Thoracic aorta (tissue), 2 donors: Measurements from ENCODE around the gene ARHGAP27. TPM values are rescaled to one million over a fixed set of nuclear protein-coding genes. Genes with fewer than 3 reads are reported as not detected.

Experiments used
- ATAC-seq: fragments of 150-250 bp; one replicate; pipeline ENCODE4 v1.8.0; 2017; ENCODE audit warnings: low read depth; ENCODE audit not compliant: insufficient number of reproducible peaks, low FRiP score
- DNase-seq: peaks from one replicate; pipeline ENCODE4 v3.0.0-alpha.2; 2020; ENCODE audit warnings: low spot score
- H3K27ac ChIP-seq, 2 donors: fragments of 200-600 bp; sonication (generic); 1 replicate in 1 of 2; 2 replicates in 1 of 2; pipeline ENCODE4 v1.5.1; 2016; ENCODE audit warnings: mild to moderate bottlenecking in 2 of 2, moderate library complexity in 2 of 2
- H3K27me3 ChIP-seq: fragments of 200-600 bp; sonication (generic); replicated peaks from 2 replicates; pipeline ENCODE4 v1.6.0; 2016; ENCODE audit warnings: mild to moderate bottlenecking; ENCODE audit not compliant: insufficient read depth
- H3K36me3 ChIP-seq: fragments of 200-600 bp; sonication (generic); one replicate; pipeline ENCODE4 v1.5.1; 2016
- H3K4me1 ChIP-seq, 2 donors: fragments of 200-600 bp; sonication (generic); 1 replicate in 1 of 2; 2 replicates in 1 of 2; pipeline versions ENCODE4 v1.5.1 to v1.6.0; 2016; ENCODE audit warnings: low read depth in 2 of 2, mild to moderate bottlenecking in 1 of 2; ENCODE audit not compliant: control insufficient read depth in 1 of 2
- H3K4me3 ChIP-seq: fragments of 200-600 bp; sonication (generic); 2 replicates; pipeline ENCODE4 v1.5.1; 2016; ENCODE audit warnings: mild to moderate bottlenecking
- H3K9me3 ChIP-seq: fragments of 200-600 bp; sonication (generic); 2 replicates; pipeline ENCODE4 v1.5.1; 2016
- total RNA-seq, 2 donors: library from RNA; depleted of rRNA; stranded (reverse); fragments of >200 nt; gene quantifications; one replicate each; pipeline versions ENCODE4 v1.1.0 to v1.2.3, GENCODE V29; 2016
- TF ChIP-seq, protein P1 (sequence below): fragments of 200-600 bp; sonication (generic); IDR thresholded peaks from one replicate; pipeline ENCODE4 v1.5.1; 2019; ENCODE audit warnings: antibody characterized with exemption

Gene ARHGAP27
- total RNA-seq, 2 donors from 2014 or later = 25.5 to 33.4 TPM

DNA sequence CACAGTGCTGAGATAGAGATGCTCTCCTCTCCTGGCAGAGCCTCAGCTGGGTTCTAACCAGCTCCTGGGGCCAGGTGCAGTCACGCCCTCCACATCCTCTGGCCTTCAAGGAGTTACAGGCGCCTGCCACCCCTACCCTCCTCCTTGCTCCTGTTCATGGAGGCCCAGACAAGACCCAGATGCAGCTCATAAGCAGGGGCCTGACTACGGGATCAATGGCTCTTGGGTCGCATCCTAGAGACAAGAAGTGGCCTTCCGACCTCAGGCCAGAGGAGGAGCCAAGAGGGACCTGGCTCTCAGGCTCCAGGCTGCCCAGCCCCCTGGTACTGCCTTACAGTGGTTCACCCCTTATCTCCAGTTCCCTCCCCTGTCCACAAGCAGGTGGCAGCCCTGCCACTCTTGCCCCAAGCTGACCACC is 23.0 kb downstream of the ARHGAP27 start:
- Histone ChIP-seq H3K36me3 (no peaks in the 10 kb centered on the region), H3K27me3 (no peaks in the 10 kb centered on the region), H3K4me3 (peak overlapping the region; percentile 61), H3K4me1 (peaks cover 5 to 11% of the 10 kb centered on the region in 2 donors), H3K9me3 (no peaks in the 10 kb centered on the region), H3K27ac (no peak overlapping the region)
- no peak for DNase-seq
- no peak for ATAC-seq
- TF ChIP-seq, protein P1, sequence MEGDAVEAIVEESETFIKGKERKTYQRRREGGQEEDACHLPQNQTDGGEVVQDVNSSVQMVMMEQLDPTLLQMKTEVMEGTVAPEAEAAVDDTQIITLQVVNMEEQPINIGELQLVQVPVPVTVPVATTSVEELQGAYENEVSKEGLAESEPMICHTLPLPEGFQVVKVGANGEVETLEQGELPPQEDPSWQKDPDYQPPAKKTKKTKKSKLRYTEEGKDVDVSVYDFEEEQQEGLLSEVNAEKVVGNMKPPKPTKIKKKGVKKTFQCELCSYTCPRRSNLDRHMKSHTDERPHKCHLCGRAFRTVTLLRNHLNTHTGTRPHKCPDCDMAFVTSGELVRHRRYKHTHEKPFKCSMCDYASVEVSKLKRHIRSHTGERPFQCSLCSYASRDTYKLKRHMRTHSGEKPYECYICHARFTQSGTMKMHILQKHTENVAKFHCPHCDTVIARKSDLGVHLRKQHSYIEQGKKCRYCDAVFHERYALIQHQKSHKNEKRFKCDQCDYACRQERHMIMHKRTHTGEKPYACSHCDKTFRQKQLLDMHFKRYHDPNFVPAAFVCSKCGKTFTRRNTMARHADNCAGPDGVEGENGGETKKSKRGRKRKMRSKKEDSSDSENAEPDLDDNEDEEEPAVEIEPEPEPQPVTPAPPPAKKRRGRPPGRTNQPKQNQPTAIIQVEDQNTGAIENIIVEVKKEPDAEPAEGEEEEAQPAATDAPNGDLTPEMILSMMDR = no peak

DNA sequence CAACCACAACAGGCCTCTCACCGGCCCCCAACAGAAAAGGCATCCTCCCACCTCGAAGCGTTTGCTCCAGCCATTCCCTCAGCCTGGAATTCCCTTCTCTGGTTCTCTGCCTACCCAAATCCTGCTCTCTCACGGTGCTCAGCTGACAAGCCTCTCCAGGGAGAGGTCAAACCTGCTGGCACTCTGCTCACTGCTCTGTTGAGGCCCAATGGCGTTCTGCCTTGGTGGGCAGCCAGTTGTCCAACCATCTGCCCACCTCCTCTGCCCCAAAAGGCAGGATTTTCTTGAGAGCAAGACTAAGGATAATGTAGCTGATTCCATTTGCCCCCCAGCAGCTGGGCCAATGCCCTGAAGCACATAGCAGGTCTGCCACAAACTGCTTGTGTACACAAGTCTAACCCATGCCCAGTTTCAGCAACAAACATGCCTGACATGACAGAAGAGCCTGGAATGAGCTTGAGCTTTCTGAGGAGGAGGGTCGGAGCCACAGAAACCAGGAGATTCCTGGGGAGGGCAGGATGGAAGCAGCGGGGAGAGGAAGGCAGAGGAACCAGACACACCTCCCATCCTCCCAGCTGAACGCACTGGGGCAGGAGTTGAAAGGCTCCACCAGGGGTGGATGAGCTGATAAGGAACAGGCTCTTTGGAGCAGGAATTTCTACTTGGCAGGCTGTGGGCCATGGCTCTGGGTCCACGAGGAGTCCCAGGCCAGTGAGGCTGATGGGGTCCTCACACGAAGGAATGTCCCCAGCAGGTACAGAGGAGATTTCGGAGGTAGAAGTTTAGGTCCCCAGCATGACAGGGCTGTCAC is 23.9 kb downstream of the ARHGAP27 start:
- no peak for ATAC-seq
- TF ChIP-seq, protein P1 = no peak
- Histone ChIP-seq H3K36me3 (no peaks in the 10 kb centered on the region), H3K9me3 (no peaks in the 10 kb centered on the region), H3K4me1 (peaks cover 5 to 11% of the 10 kb centered on the region in 2 donors), H3K27ac (no peak overlapping the region), H3K27me3 (no peaks in the 10 kb centered on the region), H3K4me3 (peak overlapping the region; percentile 61)
- DNase-seq = no peak

DNA sequence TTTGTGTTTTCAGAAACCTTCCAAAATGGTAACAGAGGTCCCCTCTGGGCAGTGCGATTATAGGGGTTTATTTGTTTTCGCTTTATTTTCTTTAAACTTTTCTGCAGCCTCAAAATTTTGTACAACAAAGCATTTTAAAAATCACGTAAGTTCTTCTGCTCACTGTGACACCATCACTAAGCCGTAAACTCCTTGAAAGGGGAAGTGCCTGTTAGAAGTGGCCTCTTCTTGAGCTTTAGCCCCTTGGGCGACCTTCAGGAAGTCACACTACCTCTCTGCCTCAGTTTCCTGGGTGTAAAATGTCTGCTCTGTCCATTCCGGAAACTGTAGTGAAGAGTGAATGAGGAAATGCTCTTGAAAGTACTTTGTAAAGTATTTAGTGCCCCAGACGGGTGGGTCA is 26.6 kb downstream of the ARHGAP27 start:
- Histone ChIP-seq H3K27me3 (no peaks in the 10 kb centered on the region), H3K27ac (no peak overlapping the region), H3K4me3 (peak overlapping the region; percentile 39), H3K9me3 (no peaks in the 10 kb centered on the region), H3K4me1 (peaks cover 5 to 11% of the 10 kb centered on the region in 2 donors), H3K36me3 (no peaks in the 10 kb centered on the region)
- TF ChIP-seq, protein P1 = no peak
- DNase-seq (no peak), ATAC-seq (no peak)

DNA sequence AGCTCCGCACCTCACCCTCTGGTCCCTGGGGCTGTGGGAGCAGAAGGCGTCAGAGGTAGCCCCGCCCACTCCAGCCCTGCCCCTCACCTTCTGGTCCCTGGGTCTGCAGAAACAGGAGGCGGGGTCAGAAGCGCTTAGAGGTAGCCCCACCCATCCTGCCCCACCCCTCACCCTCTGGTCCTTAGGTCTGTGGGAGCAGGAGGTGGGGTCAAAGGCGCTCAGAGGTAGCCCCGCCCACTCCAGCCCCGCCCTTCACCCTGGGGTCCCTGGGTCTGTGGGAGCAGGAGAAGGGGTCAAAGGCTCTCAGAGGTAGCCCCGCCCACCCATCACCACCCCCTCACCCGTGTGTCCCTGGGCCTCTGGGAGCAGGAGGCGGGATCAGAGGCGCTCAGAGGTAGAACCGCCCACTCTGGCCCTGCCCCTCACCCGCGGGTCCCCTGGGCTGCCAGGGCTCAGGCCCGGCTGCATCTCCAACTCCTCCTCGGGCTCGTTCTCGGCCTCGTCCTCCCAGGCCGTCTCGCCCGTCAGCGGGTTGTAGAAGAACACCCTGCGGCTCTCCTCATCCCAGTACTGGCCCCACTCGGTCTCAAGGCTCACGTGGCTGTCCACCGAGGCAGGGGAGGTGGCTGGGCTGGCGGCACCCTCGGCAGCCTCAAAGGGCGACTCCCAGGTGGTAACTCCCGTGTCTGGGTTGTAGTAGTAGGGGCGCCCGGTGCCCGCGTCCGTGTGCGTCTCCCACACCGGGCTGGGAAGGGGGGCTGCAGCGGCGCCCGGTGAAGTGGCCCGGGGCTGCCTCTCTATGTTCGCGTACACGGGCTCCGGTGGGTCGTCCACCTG is 27.2 kb downstream of the ARHGAP27 start:
- Histone ChIP-seq H3K27me3 (no peaks in the 10 kb centered on the region), H3K4me3 (peak overlapping the region; percentile 39), H3K4me1 (peaks cover 5 to 11% of the 10 kb centered on the region in 2 donors), H3K36me3 (no peaks in the 10 kb centered on the region), H3K27ac (no peak overlapping the region), H3K9me3 (no peaks in the 10 kb centered on the region)
- TF ChIP-seq, protein P1 = no peak
- DNase-seq (no peak), ATAC-seq (no peak)

DNA sequence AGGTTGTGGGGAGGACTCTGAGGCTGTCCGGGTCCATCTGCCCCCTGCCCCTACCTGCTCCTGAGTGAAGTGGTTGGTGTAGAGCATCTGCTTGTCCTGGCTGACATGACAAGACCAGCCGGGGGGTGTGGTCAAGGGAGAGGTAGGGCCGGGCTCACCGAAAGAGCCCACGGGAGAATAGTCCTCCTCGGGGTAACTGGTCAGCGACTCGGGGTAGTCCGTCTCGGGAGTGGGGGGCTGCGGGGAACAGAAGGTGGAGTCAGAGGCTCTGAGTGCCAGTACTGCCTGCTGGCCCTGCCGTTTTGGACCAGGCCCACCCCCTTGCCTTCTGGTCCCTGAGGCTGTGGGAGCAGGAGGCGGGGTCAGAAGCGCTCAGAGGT is 27.8 kb downstream of the ARHGAP27 start:
- ATAC-seq = no peak
- Histone ChIP-seq H3K36me3 (no peaks in the 10 kb centered on the region), H3K27ac (no peak overlapping the region), H3K4me3 (no peak overlapping the region), H3K4me1 (peaks cover 5 to 11% of the 10 kb centered on the region in 2 donors), H3K9me3 (no peaks in the 10 kb centered on the region), H3K27me3 (no peaks in the 10 kb centered on the region)
- TF ChIP-seq, protein P1 = no peak
- no peak for DNase-seq
